ENCODE data around the gene MYO3B.
"Not testable (repeated sequence)": the region's sequence is repeated elsewhere in the genome, so short reads cannot be mapped to it uniquely, and the experiment has no call there.

The MYO3B gene

GRCh38 chr2:170339750-170340692 is 162.1 kb downstream of the MYO3B start:
- no peak for DNase-seq (ENCODE audit: low read depth, low spot score)

GRCh38 chr2:170340693-170341068 is 162.7 kb downstream of the MYO3B start:
- no peak for DNase-seq (ENCODE audit: low read depth, low spot score)

- no peak for DNase-seq (ENCODE audit: low read depth, low spot score)
Measured at GRCh38 chr2:170341684-170342623, 164.0 kb downstream of the MYO3B start.

- DNase-seq (ENCODE audit: low read depth, low spot score), result no peak
Measured at GRCh38 chr2:170344663-170345346, 166.9 kb downstream of the MYO3B start.

GRCh38 chr2:170345607-170346006 is 167.7 kb downstream of the MYO3B start:
- no peak for DNase-seq (ENCODE audit: low read depth, low spot score)

GRCh38 chr2:170349269-170349668 is 171.3 kb downstream of the MYO3B start:
- DNase-seq (ENCODE audit: low read depth, low spot score), result not testable (repeated sequence)

- DNase-seq (ENCODE audit: low read depth, low spot score), result no peak
Measured at GRCh38 chr2:170350929-170351826, 173.2 kb downstream of the MYO3B start.

- no peak for DNase-seq (ENCODE audit: low read depth, low spot score)
Measured at GRCh38 chr2:170353723-170354122, 175.8 kb downstream of the MYO3B start.

GRCh38 chr2:170354388-170354787 is 176.4 kb downstream of the MYO3B start:
- no peak for DNase-seq (ENCODE audit: low read depth, low spot score)

- no peak for DNase-seq (ENCODE audit: low read depth, low spot score)
Measured at GRCh38 chr2:170354855-170355780, 177.2 kb downstream of the MYO3B start.

- no peak for DNase-seq (ENCODE audit: low read depth, low spot score)
Measured at GRCh38 chr2:170359466-170359865, 181.5 kb downstream of the MYO3B start.

- no peak for DNase-seq (ENCODE audit: low read depth, low spot score)
Measured at GRCh38 chr2:170360546-170361089, 182.7 kb downstream of the MYO3B start.

GRCh38 chr2:170361090-170361936 is 183.4 kb downstream of the MYO3B start:
- no peak for DNase-seq (ENCODE audit: low read depth, low spot score)

GRCh38 chr2:170362313-170362870 is 184.4 kb downstream of the MYO3B start:
- no peak for DNase-seq (ENCODE audit: low read depth, low spot score)

- no peak for DNase-seq (ENCODE audit: low read depth, low spot score)
Measured at GRCh38 chr2:170362871-170363631, 185.1 kb downstream of the MYO3B start.

- DNase-seq (ENCODE audit: low read depth, low spot score), result no peak
Measured at GRCh38 chr2:170365003-170365402, 187.1 kb downstream of the MYO3B start.

GRCh38 chr2:170365686-170366085 is 187.7 kb downstream of the MYO3B start:
- no peak for DNase-seq (ENCODE audit: low read depth, low spot score)

Measured in brain pericyte (primary cell).